HG03354 (cell line): ENCODE data around the gene MFSD6.
"Not testable (repeated sequence)": the region's sequence is repeated elsewhere in the genome, so short reads cannot be mapped to it uniquely, and the experiment has no call there.

Experiments used
- ATAC-seq: cut with Tn5 transposase; IDR thresholded peaks from one replicate; pipeline ENCODE4 v1.9.1; 2021; ENCODE audit warnings: mild to moderate bottlenecking; ENCODE audit not compliant: unreplicated experiment, poor library complexity, severe bottlenecking

The MFSD6 gene

DNA sequence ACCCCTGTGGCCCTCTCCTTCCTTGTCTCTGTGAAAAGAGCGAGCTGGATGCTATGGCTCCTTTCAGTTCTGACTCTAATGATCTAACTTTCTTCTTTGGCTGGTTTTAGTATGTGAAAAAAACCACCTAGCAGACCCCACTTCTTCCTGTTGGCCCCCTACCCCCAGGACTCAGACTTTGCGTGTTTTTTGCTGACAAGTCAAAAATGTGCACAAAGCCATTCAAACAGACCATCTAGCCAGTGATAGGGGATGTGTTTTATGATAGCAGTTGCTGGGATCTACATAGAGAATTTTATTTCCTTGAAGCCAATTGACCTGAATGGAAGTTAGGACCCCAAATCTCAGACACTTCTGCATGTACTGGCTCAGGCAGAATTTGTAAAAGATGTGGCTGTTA, 49.1 kb downstream of the MFSD6 start:
- ATAC-seq, result no peak

- ATAC-seq, result no peak
These were observed 50.4 kb downstream of the MFSD6 start for GRCh38 chr2:190458352-190459107.

- no peak for ATAC-seq
These were observed 51.7 kb downstream of the MFSD6 start for GRCh38 chr2:190459881-190460280.

DNA sequence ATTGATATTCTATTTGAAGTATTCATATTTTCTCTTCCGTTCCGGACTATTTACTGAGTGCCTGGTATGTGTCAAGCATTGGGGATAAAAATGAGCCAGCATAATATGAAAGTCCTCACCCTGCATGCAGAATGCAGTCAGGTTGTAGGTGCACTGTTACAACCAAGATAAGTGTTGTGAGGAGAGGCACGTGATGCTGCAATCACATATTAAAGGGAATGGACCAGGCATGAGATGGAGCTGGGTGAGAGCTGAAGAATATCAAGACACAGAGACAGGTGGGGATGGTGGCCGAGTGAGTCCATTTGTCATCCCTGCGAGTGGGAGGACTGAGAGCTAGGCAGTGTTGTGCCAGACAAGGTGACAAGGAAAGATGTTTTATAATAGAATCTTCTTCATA, 52.3 kb downstream of the MFSD6 start:
- ATAC-seq, result no peak

DNA sequence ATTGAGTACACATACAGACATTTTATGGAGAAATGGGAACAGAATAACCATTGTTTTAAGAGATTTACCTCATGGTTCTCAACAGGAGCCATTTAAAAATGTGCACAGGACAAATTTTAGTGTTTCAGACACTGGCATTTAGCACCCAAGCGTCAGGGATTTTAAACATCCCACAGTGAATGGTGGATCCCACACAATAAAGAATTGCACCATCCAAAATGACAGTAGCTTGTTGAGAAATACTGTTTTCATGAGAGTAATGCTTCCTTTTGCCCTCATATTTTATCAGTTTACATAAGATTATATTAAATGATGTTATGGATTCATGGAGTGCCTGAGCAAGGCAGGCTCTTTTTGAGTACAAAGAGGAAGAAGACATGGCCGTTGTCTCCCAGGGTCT, 54.0 kb downstream of the MFSD6 start:
- ATAC-seq, result no peak

DNA sequence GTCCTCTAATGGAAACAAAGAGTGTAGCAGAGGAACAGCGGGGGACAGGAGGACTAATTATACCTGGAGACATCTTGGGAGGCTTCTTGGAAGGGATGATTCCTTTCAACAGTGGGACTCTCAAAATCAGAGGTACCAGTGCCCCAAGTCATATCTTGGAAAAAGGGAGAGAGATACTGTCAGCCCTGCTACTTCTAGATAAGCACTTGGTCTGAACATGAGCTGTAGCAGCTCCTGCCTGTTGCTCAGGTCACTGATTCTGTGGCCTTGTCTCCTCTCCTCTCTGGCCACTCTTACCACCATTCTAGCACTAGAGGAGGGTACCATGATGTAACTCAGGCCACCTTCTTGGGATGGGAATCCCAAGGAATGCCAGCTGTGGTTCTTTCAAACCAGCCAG, 54.5 kb downstream of the MFSD6 start:
- no peak for ATAC-seq

- ATAC-seq, result peak; percentile 40
These were observed 56.9 kb downstream of the MFSD6 start for GRCh38 chr2:190465060-190465459.

GRCh38 chr2:190466819-190467446, 58.8 kb downstream of the MFSD6 start:
- ATAC-seq, result no peak

DNA sequence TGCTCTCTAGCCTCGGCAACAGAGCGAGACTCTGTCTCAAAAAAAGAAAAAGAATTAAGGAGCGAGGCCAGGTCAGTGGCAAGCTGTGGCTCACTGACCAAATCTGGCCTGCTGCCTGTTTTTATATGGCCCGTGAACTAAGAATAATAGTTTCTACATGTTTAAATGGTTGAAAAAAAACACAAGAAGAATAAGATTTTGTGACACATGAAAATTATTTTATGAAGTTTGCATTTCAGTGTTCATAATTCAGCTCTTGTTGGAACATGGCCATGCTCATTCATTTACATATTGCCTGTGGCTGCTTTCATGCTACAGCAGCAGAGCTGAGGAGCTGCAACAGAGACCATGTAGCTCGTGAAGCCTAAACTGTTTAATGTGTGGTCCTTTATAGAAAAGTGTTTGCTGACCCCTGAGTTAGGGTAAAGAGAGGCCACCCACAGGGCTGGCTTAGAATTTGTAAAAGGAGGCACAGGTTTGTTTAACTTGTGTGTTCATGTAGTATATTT, 59.5 kb downstream of the MFSD6 start:
- ATAC-seq, result peak; percentile 29

GRCh38 chr2:190468354-190468753, 60.2 kb downstream of the MFSD6 start:
- ATAC-seq, result not testable (repeated sequence)

DNA sequence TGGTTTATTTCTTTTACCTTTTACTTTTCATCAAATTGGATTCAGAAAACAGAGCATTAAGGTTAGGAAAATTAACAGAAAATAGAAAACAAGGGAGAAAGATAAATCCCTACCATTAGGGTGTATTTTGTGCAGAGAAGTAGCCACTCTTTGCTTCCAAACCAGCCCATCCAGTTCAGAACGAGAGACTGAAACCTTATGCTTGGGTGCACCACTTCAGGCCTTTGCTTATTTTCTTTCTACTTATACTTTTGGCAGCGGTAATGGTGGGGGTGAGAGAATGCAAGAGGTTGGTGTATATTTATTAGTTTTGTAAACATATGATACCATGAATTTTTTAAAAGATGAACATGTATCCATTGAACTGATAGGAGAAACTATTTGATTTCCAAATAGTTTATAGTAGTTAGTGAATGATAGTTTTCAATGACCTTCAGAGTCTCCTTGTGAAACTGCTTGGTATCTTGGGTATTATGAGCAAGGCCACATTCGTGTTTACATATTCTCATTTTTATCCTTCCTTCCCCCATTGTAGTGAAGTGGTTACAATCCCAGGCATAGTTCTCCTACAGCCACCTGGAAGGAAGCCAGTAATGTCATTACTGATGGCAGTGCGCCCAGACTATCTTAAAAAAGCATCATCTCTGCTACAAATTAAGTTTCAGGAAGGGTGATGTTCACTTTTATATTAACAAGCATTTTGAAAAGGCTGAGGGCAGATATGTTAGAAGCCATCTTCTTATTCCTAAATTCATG, 60.8 kb downstream of the MFSD6 start:
- peak; percentile 76 for ATAC-seq

DNA sequence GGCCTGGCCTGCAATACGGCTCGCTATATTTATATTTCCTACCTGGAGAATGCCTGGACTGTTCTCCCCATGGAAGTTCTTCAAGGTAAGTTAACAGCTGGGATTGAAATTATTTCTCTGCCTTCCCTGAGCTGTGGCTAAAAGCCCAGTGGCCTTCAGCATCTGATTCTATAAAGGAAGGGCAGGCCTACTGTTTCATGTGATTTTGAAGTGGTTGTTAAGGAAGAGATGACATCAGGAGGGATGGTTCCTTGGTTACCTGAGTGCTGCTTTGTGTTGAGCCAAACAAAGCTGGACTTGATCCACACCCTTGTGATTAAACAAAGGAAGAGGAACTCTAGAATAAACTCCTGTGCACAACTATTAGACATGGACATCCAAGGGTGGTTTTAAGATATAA, 61.6 kb downstream of the MFSD6 start:
- ATAC-seq, result peak; percentile 35

- ATAC-seq, result no peak
These were observed 62.2 kb downstream of the MFSD6 start for GRCh38 chr2:190470256-190470826.

DNA sequence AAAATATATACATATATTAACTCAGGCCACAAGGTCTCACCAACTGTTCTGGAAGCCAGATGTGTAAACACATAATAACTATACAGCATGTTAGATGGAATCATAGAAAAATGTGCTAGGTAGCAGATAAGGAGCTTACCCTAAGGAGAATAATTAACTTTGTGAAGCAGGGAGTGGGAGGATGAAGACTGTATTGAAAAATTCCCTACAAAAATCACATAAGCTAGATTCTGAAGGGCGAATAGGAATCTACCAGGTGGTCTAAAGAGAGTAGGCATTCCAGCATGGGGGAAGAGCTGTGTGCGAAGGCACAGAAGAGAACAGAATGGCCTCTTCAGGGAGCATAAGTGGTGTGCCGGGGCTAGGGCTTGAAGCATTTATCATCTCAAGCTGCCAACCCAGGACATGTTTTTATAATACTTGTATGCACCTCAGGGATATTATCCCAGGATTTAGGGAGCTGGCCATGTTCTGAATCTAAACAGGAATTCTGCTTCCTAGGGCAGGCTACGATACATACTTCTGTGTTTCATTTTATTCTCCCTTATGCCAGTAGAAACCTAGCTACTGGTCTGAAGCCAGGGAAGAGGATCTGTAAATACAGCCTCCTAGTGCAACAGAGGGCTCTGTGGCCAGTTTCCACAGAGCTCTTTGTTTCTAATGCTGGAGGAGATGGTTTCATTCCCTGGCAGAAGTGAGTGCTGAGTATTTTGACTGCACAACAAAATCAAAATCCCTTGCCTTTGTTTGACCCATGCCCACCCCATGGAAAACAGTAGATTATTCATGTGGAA, 69.7 kb downstream of the MFSD6 start:
- no peak for ATAC-seq

GRCh38 chr2:190478572-190479195, 70.5 kb downstream of the MFSD6 start:
- ATAC-seq, result no peak

GRCh38 chr2:190481339-190481738, 73.2 kb downstream of the MFSD6 start:
- ATAC-seq, result no peak

GRCh38 chr2:190482451-190482850, 74.3 kb downstream of the MFSD6 start:
- no peak for ATAC-seq

DNA sequence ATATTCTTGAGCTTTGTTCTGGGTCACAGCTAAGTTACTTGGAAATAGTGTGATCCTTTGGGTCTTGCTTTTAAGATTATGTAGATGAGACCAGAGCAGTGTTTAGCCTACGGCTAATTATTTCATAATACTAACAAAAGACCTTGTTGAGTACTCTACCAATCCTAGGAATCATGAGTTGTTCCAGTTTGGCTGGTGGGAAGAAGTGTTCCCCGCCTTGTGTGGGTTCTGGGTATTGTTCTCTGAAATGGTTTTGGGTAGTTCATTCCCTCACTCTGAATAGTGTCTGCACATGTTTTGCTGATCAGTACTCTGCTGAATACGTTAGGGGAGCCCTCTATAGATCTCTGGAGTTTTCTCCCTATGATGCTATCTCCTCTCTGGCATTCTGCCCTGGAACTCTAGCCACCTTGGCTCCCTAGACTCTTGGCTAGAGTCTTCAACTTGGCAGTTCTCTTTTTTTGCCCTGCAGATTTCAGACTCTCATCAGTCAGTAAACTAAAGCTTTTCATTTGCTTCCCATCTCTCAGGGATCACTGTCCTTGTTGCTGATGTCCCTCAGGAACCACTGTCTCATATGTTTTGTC, 78.0 kb downstream of the MFSD6 start:
- ATAC-seq, result no peak
